Smooth muscle cell (in vitro differentiated cells): ENCODE measurements around the gene FTO. TPM values are rescaled to one million over a fixed set of nuclear protein-coding genes. Genes with fewer than 3 reads are reported as not detected.
A peak's percentile ranks its signal among the peaks of the same experiment; 100 is the strongest.

Source experiments
- DNase-seq: peaks from one replicate; lab custom pipeline; 2025; ENCODE audit not compliant: unreplicated experiment; lab: John Stamatoyannopoulos, UW
- H2AFZ ChIP-seq: fragments of 200-600 bp; sonication (generic); 2 replicates; pipeline ENCODE4 v1.6.0; 2016; ENCODE audit warnings: antibody characterized with exemption, low read depth, mild to moderate bottlenecking
- H3F3A ChIP-seq: fragments of 200-600 bp; sonication (generic); 2 replicates; pipeline ENCODE4 v1.6.0; 2017; ENCODE audit warnings: antibody characterized with exemption, low read depth
- H3K27ac ChIP-seq: fragments of 200-600 bp; sonication (generic); 2 replicates; pipeline ENCODE4 v1.5.1; 2016; ENCODE audit warnings: low read depth, mild to moderate bottlenecking
- H3K27me3 ChIP-seq: fragments of 200-600 bp; sonication (generic); 2 replicates; pipeline ENCODE4 v1.6.1; 2016; ENCODE audit warnings: low read depth, mild to moderate bottlenecking
- H3K36me3 ChIP-seq: fragments of 200-600 bp; sonication (generic); 2 replicates; pipeline ENCODE4 v1.5.1; 2016; ENCODE audit warnings: low read depth
- H3K4me1 ChIP-seq: fragments of 200-600 bp; sonication (generic); 2 replicates; pipeline ENCODE4 v1.5.1; 2016; ENCODE audit warnings: low read depth
- H3K4me2 ChIP-seq: fragments of 200-600 bp; sonication (generic); 2 replicates; pipeline ENCODE4 v1.6.0; 2016; ENCODE audit warnings: mild to moderate bottlenecking
- H3K4me3 ChIP-seq: fragments of 200-600 bp; sonication (generic); 2 replicates; pipeline ENCODE4 v1.5.1; 2016; ENCODE audit warnings: mild to moderate bottlenecking
- H3K79me2 ChIP-seq: fragments of 200-600 bp; sonication (generic); 2 replicates; pipeline ENCODE4 v1.6.0; 2016; ENCODE audit warnings: low read depth, mild to moderate bottlenecking
- H3K9ac ChIP-seq: fragments of 200-600 bp; sonication (generic); 2 replicates; pipeline ENCODE4 v1.6.0; 2016; ENCODE audit warnings: low read depth
- H3K9me3 ChIP-seq: fragments of 200-600 bp; sonication (generic); replicated peaks from 2 replicates; pipeline ENCODE4 v1.5.1; 2016; ENCODE audit warnings: low read depth
- H4K20me1 ChIP-seq: fragments of 200-600 bp; sonication (generic); 2 replicates; pipeline ENCODE4 v1.6.0; 2016; ENCODE audit warnings: low read depth
- WGBS: methylation state at CpG from one replicate; pipeline ENCODE4 v1.1.7; 2016; ENCODE audit warnings: low lambda C conversion rate; 5-methylcytosine and 5-hydroxymethylcytosine counted together
- polyA plus RNA-seq: library from polyadenylated mRNA; unstranded; fragments of >200 nt; fragmentation: Nextera tagmentation; extraction: Ambion mirVana; gene quantifications from 2 replicates; pipeline ENCODE4 v1.2.1, GENCODE V29; 2016
- total RNA-seq: library from RNA; depleted of rRNA; stranded (reverse); fragments of >200 nt; gene quantifications from 2 replicates; pipeline ENCODE4 v1.2.3, GENCODE V29; 2014
- TF ChIP-seq, protein P1 (sequence below): fragments of 200-600 bp; sonication (generic); IDR thresholded peaks from 2 replicates; pipeline ENCODE4 v1.5.1; 2017; ENCODE audit warnings: borderline replicate concordance, mild to moderate bottlenecking, antibody characterized with exemption; ENCODE audit not compliant: insufficient read depth, poor library complexity, severe bottlenecking

FTO gene
- total and polyA plus RNA-seq, 2 experiments from 2014 or later: 81.1 to 89.9 TPM

DNA sequence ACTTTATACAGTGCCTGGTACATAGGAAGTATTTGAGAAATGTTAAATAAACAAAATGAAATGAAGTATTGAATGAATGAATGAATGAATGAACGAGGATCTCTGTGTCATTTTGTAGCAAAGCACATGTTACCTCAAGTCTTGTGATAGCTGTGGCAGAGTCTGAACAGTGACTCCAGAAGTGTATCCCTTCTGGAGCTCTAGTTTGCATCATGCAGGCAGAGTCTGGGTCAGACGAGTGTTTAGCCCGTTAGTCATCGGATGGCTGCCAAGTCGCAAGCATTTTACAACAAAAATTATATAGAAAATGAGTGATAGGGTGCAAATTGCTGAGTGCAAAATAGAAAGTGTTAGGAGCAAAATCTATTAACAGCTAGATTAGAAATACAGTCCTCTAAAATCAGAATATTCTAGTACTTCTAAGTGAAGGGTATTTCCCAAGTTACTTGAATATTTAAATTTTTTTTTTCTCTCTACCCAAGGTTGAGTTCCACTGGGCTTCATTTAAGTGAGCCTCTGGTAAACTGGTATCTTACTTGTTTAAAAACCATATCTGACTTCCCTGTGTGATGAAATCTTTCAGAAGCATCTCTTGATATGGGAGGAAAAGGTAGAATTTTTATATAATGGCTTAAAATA is 113.3 kb downstream of the FTO start:
- Histone ChIP-seq H3K27me3 (no peaks in the 10 kb centered on the region), H3K9ac (peak overlapping the region; percentile 89), H3K4me1 (peaks cover 24% of the 10 kb centered on the region), H3K27ac (peak overlapping the region; percentile 98), H2AFZ (no peak overlapping the region), H3K79me2 (no peaks in the 10 kb centered on the region), H4K20me1 (peaks cover under 1% of the 10 kb centered on the region), H3K36me3 (no peaks in the 10 kb centered on the region), H3K4me3 (no peak overlapping the region), H3F3A (peaks cover 15% of the 10 kb centered on the region), H3K9me3 (no peaks in the 10 kb centered on the region), H3K4me2 (peak overlapping the region; percentile 65)
- TF ChIP-seq, protein P1, sequence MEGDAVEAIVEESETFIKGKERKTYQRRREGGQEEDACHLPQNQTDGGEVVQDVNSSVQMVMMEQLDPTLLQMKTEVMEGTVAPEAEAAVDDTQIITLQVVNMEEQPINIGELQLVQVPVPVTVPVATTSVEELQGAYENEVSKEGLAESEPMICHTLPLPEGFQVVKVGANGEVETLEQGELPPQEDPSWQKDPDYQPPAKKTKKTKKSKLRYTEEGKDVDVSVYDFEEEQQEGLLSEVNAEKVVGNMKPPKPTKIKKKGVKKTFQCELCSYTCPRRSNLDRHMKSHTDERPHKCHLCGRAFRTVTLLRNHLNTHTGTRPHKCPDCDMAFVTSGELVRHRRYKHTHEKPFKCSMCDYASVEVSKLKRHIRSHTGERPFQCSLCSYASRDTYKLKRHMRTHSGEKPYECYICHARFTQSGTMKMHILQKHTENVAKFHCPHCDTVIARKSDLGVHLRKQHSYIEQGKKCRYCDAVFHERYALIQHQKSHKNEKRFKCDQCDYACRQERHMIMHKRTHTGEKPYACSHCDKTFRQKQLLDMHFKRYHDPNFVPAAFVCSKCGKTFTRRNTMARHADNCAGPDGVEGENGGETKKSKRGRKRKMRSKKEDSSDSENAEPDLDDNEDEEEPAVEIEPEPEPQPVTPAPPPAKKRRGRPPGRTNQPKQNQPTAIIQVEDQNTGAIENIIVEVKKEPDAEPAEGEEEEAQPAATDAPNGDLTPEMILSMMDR: no peak
- DNase-seq: no peak
- WGBS: 5% methylated on average over 5 of the region's 5 CpGs

DNA sequence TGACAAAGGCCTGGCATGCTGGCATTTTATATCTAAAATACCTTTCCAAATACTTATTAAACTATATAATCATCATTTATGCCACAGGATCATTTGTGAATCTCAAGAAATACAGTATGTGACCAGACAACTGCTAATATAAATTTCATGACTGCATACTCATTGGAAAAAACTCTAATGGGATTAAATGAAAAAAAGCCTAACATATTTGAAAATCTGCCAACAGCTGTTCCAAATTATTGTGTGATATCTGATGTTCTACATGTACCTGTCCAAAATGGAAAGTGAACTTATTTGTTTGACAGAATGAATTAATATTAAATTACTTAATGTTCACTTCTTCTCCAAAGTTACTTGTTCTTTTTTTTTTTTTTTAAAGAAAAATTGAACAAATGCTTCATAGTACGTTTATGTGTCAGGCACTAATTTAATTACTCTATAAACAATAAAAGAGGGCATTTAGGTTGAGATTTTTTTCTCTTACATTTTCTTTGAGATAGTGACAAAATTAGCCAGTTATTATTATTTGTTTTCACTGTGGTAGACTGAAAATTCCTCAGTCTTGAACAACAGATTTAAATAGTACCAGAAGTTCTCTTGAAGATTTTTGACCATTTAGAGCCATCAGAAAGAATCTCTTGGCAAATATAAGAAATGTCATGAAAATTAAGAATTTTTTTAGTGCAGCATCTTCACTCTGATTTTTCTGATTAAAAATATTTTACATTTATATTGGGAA is 114.0 kb downstream of the FTO start:
- TF ChIP-seq, protein P1: no peak
- Histone ChIP-seq H3K9ac (peak overlapping the region; percentile 89), H3K9me3 (no peaks in the 10 kb centered on the region), H3K27me3 (no peaks in the 10 kb centered on the region), H3K4me2 (peak overlapping the region; percentile 65), H3K4me1 (peaks cover 24% of the 10 kb centered on the region), H2AFZ (no peak overlapping the region), H3F3A (peaks cover 15% of the 10 kb centered on the region), H4K20me1 (peaks cover 3% of the 10 kb centered on the region), H3K36me3 (no peaks in the 10 kb centered on the region), H3K79me2 (no peaks in the 10 kb centered on the region), H3K4me3 (no peak overlapping the region), H3K27ac (peak overlapping the region; percentile 98)
- no peak for DNase-seq
- 85% methylated on average over 1 of the region's 1 CpG for WGBS

DNA sequence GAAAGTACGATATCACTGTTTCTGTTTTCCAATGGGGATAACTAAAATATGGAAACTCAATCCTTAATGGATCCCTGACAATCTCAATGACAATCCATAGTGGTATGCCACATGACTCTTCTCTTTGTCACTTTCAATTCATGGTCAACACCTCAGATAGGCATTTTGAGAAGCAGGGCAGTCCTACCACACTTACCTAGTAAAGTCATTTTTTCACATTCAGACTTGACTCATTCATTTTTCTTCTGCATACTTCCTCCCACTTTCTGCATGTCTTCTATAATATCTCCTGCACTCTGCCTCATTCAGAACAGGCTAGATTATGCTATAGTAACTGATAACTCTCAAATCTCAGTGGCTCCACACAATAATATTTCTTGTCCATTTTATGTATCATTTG is 117.5 kb downstream of the FTO start:
- no peak for DNase-seq
- Histone ChIP-seq H3K36me3 (no peaks in the 10 kb centered on the region), H3K4me3 (no peak overlapping the region), H3K9ac (peak overlapping the region; percentile 6), H3K4me1 (peaks cover 27% of the 10 kb centered on the region), H2AFZ (no peak overlapping the region), H3K27me3 (no peaks in the 10 kb centered on the region), H3K4me2 (peak overlapping the region; percentile 58), H4K20me1 (peaks cover 3% of the 10 kb centered on the region), H3K79me2 (no peaks in the 10 kb centered on the region), H3K27ac (peak overlapping the region; percentile 82), H3K9me3 (no peaks in the 10 kb centered on the region), H3F3A (peaks cover 13% of the 10 kb centered on the region)
- TF ChIP-seq, protein P1: no peak
- WGBS: 75% methylated on average over 1 of the region's 1 CpG
